HG03135 (cell line): ENCODE measurements around the gene UBE2O.
A peak's percentile ranks its signal among the peaks of the same experiment; 100 is the strongest.
"Not testable (repeated sequence)": the region's sequence is repeated elsewhere in the genome, so short reads cannot be mapped to it uniquely, and the experiment has no call there.

Source experiments
- ATAC-seq: cut with Tn5 transposase; IDR thresholded peaks from one replicate; pipeline ENCODE4 v1.9.1; 2021; ENCODE audit warnings: mild to moderate bottlenecking, moderate library complexity; ENCODE audit not compliant: unreplicated experiment

Gene UBE2O

DNA sequence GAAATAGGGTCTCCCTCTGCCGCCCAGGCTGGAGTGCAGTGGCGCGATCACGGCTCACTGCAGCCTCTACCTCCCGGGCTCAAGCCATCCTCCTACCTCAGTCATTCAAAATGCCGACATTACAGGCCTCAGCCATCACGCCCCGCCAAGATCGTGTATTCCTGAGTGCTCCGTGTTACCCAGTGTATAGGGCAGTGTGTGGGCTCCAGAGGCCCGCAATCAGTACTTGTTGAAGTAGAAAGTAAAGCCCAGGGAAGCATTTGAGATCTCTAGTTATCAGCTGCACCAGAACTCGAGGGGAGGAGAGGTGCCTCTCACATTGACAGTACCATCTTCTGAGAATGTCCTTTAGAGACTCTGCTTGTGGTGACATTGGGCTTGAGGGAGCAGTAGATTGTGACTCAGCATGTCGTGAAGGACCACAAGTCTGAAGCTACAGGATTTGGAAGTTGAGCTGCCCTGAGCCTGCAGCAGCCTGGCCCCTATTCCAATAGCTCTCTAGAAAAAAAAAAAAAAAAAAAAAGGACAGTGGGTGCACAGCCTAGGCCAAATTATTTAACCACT lies 98.1 kb downstream of the UBE2O start:
- ATAC-seq, result no peak

DNA sequence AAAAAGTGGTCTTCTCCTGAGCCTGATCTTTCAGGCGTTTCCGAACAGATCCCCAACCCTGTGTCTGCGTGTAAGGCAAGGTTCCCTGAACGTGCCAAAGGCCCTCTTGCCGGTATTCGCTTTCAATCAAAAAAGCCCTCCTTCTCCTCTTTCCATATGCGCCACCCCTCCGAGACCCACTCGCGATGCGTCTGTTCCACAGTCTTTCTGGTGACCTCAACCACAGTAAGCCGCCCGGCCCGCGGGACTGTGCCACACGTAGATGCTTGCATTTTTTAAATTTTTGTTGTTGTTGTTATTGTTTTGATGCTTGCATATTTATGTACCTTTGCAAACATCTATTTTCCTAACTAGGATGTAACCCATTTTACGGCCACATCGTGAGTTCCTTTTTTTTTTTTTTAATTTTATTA lies 98.6 kb downstream of the UBE2O start:
- peak; percentile 18 for ATAC-seq

DNA sequence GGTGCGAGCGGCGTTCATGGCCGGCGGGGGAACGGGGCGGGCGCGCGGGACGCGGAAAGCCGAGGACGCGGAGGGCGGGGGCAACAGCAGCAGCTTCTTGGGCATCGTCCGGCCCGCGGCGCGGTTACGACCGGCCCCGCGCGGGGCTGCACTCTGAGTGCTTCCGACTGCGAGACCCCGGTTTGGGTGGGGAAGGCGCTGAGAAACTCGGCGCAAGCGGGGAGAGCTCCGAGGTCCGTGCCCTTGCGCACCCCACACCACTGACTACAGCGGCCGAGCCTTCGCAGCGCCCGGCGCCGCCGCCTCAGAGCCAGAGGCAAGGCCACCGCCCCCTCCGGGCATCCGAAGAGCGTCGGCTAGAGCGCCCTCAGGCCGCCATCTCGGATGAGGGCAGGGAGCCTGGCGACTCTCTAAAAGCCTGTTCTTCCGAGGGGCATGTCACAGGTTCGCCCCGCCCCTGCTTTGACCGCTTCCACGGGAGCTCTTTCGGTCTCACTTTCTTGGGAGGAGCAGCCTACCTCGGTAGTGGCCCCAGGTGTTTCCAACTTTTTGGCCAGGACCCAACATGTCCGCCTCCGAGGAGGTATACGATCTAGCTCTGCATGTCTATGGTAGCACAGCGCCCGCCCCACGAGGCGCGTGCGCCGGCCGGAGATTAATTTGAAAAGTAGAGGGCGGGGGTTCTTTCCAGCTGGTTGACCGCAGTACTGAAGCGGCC lies 99.2 kb downstream of the UBE2O start, which contains the start of gene PRPSAP1:
PRPSAP1 (minus strand) TSS at position 318 of the 718 bp plus-strand sequence; CDS start at position 105, 213 bp downstream.
- ATAC-seq, result peak; percentile 85

DNA sequence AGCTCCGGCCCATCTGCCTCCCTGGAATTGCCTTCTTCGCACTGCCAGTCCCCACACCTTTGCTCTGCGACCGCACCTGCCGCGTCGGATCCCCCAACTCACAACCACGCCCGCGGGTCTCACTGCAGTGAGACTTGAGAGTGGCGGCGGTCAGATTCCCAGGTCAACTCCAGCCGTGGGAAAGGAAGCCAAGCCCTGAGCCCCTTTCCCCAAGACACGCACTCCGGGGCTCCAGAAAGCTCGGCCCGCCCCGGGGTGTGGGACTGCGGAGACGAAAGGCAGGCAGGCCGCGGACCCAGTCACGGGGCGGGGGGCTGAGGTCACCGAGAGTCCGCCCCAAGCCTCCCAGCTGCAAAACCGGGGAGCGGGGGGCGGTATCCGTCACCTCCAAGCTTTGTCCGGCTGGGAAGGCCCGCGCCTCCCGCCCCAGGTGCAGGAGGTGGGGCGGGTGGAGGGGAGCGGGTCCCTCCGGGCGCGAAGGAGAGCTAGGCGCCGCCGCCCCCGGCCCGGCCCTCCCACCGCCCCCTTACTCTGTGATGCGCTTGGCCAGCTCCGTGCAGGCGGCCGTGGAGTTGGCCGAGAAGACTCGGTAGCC lies 99.9 kb downstream of the UBE2O start:
- ATAC-seq, result peak; percentile 6

DNA sequence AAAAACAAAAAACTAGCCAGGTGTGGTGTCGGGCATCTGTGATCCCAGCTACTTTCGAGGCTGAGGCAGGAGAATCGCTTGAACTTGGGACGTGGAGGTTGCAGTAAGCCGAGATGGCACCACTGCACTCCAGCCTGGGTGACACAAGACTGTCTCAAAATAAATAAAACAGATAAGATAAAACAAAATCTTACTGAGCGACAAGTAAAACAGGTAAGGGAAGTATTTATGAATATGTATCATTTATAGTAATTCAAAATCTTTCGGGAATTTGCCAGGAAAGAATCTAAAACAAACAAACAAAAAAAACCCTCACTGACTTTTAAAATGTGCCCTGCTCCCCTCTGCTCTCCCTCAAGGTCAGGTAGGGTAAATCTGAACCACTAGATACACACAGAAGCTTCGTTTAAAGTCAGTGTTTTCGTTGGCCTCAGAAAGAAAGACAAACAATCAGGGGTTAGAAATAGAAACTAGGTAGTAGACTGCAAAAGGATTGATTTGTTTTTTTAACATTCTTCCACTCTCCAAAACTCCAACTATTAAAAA lies 101.4 kb downstream of the UBE2O start:
- ATAC-seq, result no peak

DNA sequence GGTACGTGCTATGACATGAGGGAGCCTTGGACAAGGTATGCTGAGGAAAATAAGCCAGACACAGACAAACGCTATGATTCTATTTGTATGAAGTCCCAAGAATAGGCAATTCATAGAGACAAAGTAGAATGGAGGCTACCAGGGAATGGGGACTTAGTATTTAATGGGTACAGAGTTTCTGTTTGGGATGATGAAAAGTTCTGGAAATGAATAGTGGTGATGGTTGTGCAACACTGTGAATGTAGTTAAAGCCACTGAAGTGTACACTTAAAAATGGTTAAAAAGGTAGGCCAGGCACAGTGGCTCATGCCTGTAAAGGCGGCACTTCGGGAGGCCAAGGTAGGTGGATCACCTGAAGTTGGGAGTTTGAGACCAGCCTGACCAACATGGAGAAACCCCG lies 102.5 kb downstream of the UBE2O start:
- ATAC-seq, result no peak

DNA sequence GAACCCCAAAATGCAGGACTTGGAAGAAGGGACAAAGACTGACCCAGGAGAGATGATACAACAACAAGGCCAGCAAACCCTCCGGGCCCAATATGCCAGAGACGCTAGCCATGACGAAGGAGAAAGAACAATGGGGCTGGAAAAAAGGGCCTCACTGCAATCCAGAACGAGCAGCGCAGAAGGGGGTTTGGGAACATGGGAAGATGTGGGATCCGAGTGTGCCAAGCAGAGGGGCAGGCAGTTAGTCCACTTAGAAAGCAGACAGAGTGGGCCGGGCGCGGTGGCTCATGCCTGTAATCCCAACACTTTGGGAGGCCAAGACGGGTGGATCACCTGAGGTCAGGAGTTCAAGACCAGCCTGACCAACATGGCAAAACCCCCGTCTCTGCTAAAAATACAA lies 106.0 kb downstream of the UBE2O start:
- ATAC-seq, result not testable (repeated sequence)

DNA sequence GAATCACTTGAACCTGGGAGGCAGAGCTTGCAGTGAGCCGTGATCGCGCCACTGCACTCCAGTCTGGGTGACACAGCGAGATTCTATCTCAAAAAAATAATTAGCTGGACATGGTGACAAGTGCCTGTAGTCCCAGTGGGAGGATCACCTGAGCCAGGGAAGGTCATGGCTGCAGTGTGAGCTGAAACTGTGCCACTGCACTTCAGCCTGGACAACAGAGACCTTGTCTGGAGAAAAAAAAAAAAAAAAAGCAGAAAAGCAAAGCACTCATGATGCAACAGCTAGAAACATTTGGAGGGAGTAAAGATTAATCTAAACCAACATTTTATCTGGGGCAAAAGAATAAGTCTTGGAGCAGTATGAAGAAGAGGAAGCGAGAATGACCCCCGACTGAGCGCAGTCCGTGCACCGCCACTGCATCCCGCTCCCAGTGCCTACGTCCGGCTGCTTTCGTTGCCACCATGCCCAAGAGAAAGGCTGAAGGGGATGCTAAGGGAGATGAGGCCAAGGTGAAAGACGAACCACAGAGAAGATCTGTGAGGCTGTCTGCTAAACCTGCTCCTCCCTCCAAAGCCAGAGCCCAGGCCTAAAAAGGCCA lies 107.5 kb downstream of the UBE2O start:
- no peak for ATAC-seq

DNA sequence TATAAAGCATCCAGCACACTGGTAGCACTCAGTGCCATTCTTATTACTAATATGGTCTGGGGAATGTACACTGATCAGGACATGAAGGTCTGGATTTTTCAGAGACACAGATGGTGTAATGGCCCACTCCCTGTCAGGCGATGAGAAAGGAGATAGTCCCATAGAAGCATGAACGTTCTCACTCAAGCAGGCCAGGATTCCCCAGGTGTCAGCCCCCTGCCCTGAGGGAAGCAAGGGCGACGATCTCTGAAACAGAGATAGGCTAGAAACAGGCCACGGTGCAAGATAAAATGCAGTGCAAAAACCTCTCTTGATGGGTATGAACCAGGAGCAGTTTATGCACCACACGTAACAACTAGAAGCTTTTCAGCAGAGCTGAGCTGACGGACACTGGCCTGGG lies 109.8 kb downstream of the UBE2O start:
- no peak for ATAC-seq

DNA sequence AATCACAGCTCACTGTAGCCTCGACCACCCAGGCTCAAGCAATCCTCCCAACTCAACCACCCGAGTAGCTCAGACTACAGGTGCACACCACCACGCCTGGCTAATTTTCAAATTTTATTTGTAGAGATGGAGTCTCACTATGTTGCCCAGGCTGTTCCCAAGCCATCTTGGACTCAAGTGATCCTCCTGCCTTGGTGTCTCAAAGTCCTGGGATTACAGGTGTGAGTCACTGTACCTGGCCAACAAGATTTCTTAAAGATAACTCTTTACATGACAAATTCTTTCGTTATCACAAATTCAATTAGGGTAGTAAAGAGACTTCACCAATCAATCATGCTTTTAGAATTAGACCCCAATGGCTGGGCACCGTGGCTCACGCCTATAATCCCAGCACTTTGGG lies 111.7 kb downstream of the UBE2O start:
- no peak for ATAC-seq
